HL-60 (cell line): ENCODE data around the gene OS9.

Experiments used
- DNase-seq, 2 experiments: peaks; one replicate each; pipeline ENCODE4 v3.0.0-alpha.2; 2010 to 2020; ENCODE audit warnings: low read depth in 1 of 2, low spot score in 1 of 2
- H3K27ac ChIP-seq: fragments of 250-450 bp; sonication (Bioruptor Pico); replicated peaks from 2 replicates; pipeline ENCODE4 v1.5.1; 2020; ENCODE audit warnings: mild to moderate bottlenecking, moderate library complexity
- H3K27me3 ChIP-seq: fragments of 250-450 bp; sonication (Bioruptor Pico); 2 replicates; pipeline ENCODE4 v1.5.1; 2021; ENCODE audit warnings: mild to moderate bottlenecking, moderate library complexity; ENCODE audit not compliant: insufficient read depth, poor library complexity, severe bottlenecking
- H3K4me3 ChIP-seq: replicated peaks from 2 replicates; pipeline ENCODE4 v1.5.1; 2011; ENCODE audit warnings: mild to moderate bottlenecking, control low read depth, low read length; ENCODE audit not compliant: insufficient read depth
- GABPA ChIP-seq: IDR thresholded peaks from 2 replicates; pipeline ENCODE4 v1.6.1; 2012; ENCODE audit warnings: low read depth
- POLR2AphosphoS5 ChIP-seq: IDR thresholded peaks from 2 replicates; pipeline ENCODE4 v1.6.1; 2012; ENCODE audit warnings: low read depth
- SPI1 ChIP-seq: IDR thresholded peaks from 2 replicates; pipeline ENCODE4 v1.6.1; 2012; ENCODE audit warnings: low read depth, mild to moderate bottlenecking, borderline replicate concordance
- TF ChIP-seq, protein P1 (sequence below): IDR thresholded peaks from one replicate; pipeline ENCODE4 v1.5.1; 2011; ENCODE audit warnings: low read length, control low read depth, inconsistent platforms; ENCODE audit not compliant: insufficient read depth
- TF ChIP-seq, protein P2 (sequence below): IDR thresholded peaks from 2 replicates; pipeline ENCODE4 v1.6.1; 2012; ENCODE audit warnings: low read depth; ENCODE audit not compliant: insufficient replicate concordance

OS9 gene

DNA sequence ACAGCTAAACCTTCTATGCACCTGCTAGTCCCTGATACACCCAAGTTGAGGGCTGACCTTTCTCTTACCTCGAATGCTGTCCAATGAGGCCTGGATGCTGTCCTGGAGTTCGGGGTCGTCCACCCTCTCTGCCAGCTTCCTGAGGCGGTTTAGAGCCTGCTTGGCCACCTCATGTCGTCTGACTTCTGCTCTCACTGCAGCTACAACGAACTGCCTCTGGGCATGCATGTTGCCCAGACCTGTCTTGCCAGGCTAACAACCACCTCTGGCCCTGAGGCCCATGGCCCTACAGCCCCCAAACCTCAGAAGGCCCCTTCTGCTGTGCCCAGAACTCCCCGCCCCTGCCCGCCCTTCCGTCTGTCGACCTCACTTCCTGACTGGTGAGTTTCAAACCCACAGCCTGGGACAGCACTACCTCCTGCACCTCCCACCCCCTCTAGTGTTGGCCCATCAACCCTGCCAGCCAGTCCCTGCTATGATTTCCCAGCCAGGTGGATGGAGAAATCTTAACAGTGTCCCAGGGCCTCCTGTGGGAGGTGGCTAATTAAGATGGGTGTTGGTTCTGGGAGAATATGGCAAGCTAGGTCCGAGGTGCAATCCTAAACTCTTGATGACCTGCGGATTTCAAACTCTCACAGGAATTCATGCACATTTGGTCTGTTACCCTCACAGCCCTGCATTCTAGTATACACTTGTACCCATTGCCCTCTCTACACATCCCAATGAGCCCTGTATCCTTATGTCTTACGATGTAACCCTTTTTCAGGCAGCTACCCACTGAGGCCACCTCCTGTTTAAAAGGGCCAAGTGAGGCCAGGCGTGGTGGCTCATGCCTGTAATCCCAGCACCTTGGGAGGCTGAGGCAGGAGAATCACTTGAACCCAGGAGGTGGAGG, 48.2 kb downstream of the OS9 start:
- H3K4me3 ChIP-seq, result peak overlapping the region; percentile 59
- DNase-seq, result peak; percentile 73 to 88
- TF ChIP-seq, protein P1, sequence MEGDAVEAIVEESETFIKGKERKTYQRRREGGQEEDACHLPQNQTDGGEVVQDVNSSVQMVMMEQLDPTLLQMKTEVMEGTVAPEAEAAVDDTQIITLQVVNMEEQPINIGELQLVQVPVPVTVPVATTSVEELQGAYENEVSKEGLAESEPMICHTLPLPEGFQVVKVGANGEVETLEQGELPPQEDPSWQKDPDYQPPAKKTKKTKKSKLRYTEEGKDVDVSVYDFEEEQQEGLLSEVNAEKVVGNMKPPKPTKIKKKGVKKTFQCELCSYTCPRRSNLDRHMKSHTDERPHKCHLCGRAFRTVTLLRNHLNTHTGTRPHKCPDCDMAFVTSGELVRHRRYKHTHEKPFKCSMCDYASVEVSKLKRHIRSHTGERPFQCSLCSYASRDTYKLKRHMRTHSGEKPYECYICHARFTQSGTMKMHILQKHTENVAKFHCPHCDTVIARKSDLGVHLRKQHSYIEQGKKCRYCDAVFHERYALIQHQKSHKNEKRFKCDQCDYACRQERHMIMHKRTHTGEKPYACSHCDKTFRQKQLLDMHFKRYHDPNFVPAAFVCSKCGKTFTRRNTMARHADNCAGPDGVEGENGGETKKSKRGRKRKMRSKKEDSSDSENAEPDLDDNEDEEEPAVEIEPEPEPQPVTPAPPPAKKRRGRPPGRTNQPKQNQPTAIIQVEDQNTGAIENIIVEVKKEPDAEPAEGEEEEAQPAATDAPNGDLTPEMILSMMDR, result peak; percentile 52
- TF ChIP-seq GABPA, result no peak
- no peaks in the 10 kb centered on the region for H3K27me3 ChIP-seq
- peak overlapping the region; percentile 52 for H3K27ac ChIP-seq

DNA sequence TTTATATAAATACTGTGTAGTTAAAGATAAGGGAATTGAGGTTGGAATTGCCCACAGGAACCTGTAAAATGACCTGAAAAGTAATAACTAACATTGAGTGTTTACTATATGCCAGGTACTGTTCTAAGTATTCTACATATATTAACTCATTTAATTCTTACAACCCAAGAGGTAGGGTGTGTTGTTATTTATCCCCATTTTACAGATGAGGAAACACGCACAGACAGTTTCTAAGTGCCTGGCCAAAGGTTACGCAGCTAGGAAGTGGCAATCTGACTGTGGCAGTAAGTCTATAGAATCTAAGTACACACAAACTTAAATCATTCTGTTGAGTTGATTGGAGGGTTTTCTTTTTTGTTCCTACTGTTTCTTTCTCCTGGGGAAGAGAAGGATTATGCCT, 49.8 kb downstream of the OS9 start:
- peak overlapping the region; percentile 84 for H3K27ac ChIP-seq
- no peak for DNase-seq
- TF ChIP-seq SPI1 (no peak), GABPA (no peak), POLR2AphosphoS5 (no peak)
- TF ChIP-seq, protein P1, result no peak
- TF ChIP-seq, protein P2, sequence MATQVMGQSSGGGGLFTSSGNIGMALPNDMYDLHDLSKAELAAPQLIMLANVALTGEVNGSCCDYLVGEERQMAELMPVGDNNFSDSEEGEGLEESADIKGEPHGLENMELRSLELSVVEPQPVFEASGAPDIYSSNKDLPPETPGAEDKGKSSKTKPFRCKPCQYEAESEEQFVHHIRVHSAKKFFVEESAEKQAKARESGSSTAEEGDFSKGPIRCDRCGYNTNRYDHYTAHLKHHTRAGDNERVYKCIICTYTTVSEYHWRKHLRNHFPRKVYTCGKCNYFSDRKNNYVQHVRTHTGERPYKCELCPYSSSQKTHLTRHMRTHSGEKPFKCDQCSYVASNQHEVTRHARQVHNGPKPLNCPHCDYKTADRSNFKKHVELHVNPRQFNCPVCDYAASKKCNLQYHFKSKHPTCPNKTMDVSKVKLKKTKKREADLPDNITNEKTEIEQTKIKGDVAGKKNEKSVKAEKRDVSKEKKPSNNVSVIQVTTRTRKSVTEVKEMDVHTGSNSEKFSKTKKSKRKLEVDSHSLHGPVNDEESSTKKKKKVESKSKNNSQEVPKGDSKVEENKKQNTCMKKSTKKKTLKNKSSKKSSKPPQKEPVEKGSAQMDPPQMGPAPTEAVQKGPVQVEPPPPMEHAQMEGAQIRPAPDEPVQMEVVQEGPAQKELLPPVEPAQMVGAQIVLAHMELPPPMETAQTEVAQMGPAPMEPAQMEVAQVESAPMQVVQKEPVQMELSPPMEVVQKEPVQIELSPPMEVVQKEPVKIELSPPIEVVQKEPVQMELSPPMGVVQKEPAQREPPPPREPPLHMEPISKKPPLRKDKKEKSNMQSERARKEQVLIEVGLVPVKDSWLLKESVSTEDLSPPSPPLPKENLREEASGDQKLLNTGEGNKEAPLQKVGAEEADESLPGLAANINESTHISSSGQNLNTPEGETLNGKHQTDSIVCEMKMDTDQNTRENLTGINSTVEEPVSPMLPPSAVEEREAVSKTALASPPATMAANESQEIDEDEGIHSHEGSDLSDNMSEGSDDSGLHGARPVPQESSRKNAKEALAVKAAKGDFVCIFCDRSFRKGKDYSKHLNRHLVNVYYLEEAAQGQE, result no peak
- H3K4me3 ChIP-seq, result no peak overlapping the region
- H3K27me3 ChIP-seq, result no peaks in the 10 kb centered on the region

DNA sequence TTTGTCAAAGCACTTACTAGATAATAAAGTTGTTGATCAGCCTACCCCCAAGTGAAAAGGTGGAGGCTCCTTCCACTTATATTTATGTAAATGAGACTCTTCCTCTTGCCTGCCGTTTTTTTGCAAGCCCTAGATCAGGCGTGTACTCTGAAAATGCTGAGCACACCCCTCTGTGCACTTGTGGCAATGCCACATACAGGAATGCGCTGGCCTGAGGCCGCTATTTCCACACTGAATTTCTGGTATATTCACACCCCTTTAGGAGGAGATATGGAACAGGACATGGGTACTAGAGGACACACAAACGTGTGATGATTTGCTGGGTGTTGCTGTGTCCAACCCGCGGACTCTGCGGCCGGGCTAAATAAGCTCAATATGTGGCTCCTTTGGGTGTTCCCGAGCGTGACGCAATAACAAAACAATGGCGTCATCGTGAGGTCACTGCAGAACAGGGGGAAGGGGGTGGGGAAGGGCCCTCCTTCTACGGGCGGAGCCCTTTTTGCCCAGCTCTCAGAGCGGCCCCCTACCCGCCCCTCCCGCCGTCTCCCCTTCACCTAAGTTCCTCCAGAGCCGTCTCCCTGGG, 50.4 kb downstream of the OS9 start:
- DNase-seq, result peak; percentile 78 to 89
- H3K4me3 ChIP-seq, result peak overlapping the region; percentile 54
- TF ChIP-seq GABPA (no peak), SPI1 (no peak), POLR2AphosphoS5 (no peak)
- TF ChIP-seq, protein P2, result no peak
- TF ChIP-seq, protein P1, result no peak
- H3K27ac ChIP-seq, result peak overlapping the region; percentile 84
- no peaks in the 10 kb centered on the region for H3K27me3 ChIP-seq
